Measurements from ENCODE around the gene RNF223.
"Not testable (repeated sequence)": the region's sequence is repeated elsewhere in the genome, so short reads cannot be mapped to it uniquely, and the experiment has no call there.

The RNF223 gene

DNA sequence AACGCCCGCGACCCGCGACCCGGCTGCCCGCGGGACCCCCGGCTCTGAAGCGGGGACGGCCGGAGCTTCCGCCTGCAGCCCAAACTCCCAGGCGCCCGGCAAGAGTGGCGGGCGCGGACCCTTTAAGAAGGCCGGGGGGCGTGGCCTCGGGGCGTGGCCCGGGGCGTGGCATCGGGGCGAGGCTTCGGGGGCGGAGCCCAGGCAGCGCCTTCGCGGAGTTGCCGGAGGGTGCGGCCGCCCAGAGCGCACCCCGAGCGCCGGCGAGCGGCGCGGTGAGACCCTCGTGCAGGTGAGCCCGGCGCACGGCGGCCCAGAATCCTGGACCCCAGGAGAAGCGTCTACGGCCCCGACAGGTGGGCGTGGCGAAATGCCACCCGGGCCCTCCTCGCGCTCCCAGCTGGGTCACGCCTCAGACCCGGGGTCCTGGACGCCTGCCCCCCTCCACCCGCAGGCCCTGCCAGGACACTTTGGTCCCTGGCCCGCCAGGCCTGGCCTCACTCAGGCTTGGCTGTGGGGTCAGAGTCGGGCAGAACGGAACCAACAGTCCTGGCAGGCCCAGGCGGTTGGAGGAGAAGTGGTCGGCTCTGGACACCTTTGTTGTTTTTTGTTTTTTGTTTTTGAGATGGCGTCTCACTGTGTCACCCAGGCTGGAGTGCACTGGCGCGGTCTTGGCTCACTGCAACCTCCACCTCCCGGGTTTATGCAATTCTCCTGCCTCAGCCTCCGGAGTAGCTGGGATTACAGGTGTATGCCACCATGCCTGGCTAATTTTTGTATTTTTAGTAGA, 14.4 kb downstream of the RNF223 start:
- DNase-seq (ENCODE audit: low read depth): peak; percentile 97

DNA sequence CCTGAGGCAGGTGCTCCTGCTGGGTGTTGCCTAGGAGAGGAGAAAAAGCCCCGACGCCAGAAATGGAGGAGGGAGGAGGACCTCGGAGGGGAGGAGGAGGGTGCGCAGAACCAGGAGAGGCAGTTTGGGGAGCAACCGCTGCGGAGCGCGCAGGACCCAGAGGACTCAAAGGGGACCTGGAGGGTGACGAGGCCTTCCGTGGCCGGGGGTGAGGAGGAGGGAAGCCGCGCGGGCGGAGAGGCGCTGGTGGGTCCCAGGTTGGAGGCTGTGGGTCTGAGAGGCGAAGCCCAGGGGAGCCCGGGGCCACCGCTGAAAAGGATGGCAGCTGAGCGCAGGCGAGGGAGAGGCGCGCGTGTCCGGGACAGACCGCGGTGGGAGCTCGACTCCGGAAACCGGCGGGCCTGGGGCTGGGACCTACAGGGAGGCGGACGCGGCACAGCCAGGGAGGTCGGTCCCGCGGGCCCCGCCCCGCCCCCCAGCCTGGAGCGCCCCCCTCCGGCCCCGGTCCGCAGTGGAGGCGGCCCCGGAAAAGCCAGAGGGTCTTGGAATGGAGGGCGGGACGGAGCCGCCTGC, 15.1 kb downstream of the RNF223 start:
- no peak for DNase-seq (ENCODE audit: low read depth)

DNA sequence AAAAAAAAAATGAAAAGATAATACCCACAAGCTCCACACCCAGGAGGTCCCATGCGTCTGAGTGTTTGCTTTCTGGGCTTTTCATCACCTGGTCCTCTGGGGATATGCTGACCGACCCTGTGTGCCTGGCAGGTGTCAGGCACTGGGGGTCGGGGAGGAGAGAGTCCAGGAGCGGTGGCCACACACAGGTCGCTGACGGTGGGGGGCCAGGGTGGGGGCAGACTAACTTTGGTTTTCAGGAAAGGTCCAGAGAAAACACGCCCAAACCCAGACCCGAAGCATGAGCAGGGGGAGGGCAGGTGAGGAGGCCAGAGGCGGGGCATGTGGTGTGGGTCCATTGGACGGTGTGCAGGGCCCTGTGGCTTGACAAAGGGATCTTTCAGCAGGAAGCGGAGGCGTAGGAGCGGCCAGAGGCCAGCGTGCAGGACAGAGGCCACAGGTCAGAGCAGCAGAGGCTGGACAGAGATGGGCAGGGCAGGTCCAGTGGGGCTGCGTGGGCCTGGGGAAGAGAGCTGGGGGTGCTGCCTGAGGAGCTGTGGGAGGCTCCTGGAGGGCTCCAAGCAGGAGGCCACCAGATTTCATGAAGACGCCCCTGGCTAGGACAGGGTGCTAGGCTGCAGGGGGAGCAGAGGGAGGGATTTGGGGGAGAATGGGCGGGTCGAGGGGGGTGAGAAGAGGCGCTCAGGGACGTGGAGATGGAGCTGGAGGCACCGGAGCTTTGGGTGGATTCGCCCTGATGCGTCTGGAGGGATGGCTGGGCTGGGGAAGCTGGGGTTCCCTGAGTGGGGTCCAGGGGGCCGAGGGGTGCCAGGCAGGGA, 15.8 kb downstream of the RNF223 start:
- no peak for DNase-seq (ENCODE audit: low read depth)

DNA sequence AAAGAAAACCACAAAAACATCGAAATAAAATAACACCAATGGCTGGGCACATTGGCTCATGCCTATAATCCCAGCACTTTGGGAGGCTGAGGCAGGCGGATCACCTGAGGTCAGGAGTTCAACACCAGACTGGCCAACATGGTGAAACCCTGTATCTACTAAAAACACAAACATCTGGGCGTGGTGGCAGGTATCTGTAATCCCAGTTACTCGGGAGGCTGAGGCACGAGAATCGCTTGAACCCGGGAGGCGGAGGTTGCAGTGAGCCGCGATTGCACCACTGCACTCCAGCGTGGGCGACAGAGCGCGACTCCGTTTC, 16.4 kb downstream of the RNF223 start:
- not testable (repeated sequence) for DNase-seq (ENCODE audit: low read depth)

DNA sequence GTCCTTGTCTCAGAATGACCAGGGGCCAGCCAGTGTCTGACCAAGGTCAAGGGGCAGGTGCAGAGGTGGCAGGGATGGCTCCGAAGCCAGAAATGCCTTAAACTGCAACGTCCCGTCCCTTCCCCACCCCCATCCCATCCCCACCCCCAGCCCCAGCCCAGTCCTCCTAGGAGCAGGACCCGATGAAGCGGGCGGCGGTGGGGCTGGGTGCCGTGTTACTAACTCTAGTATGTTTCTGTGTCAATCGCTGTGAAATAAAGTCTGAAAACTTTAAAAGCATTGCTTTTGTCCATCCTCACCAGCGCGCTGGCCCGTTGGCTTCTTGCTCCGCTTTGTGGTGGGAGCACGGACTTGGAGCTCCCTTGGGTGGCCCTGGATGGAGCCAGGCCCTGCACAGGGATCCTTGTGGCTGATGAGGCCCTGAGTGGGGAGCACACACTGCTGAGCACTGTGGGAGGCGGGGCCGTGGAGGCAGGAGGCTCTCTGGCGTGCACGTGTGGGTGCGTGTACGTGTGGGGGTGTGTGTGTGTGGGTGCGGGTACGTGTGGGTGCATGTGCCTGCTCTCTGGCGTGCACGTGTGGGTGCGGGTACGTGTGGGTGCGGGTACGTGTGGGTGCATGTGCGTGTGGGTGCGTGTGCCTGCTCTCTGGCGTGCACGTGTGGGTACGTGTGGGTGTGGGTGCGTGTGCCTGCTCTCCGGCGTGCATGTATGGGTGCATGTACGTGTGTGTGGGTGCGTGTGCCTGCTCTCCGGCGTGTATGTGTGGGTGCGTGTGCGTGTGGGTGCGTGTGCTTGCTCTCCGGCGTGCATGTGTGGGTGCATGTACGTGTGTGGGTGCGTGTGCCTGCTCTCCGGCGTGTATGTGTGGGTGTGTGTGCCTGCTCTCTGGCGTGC, 18.0 kb downstream of the RNF223 start:
- DNase-seq (ENCODE audit: low read depth): no peak

DNA sequence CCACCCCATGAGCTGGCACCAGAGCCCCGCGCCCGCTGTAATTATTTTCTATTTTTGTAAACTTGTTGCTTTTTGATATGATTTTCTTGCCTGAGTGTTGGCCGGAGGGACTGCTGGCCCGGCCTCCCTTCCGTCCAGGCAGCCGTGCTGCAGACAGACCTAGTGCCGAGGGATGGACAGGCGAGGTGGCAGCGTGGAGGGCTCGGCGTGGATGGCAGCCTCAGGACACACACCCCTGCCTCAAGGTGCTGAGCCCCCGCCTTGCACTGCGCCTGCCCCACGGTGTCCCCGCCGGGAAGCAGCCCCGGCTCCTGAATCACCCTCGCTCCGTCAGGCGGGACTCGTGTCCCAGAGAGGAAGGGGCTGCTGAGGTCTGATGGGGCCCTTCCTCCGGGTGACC, 19.1 kb downstream of the RNF223 start:
- DNase-seq (ENCODE audit: low read depth): no peak

DNA sequence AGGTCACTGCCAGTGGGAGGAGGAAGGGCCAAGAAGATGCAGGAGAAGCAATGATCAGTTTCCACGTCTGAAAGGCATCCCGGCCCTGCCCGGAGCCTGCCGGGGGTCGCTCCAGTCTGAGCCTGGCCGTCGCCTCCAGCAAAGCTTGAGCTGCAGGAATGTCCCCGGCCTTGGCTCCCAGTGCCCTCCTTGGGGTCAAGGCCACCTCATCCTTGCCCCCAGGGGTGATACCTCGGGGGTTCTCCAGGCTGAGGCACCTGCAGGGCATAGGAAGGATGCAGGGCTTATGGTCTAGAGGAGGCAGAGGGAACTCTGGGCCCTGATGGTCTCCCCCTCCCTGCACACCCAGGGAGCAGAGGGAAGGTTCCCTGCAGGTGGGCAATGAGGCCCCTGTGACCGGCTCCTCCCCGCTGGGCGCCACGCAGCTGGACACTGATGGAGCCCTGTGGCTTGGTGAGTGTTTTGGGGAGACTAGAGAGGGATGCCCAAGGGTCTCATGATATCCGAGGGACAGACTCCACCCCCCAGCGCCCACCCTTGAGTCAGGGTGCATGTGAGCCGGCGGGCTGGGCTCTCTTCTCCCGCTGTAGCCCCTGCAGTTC, 19.9 kb downstream of the RNF223 start:
- DNase-seq (ENCODE audit: low read depth): no peak

DNA sequence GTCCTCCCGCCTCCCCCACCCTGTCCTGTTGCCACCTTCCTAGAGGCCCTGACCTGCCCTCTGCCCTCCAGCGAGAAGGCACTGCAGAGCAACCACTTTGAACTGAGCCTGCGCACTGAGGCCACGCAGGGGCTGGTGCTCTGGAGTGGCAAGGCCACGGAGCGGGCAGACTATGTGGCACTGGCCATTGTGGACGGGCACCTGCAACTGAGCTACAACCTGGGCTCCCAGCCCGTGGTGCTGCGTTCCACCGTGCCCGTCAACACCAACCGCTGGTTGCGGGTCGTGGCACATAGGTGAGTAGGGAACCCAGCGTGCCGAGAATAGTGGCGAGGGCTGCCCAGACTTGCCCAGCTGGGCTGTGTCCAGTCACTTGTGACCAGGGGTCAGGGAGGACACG, 20.4 kb downstream of the RNF223 start:
- DNase-seq (ENCODE audit: low read depth): no peak

DNA sequence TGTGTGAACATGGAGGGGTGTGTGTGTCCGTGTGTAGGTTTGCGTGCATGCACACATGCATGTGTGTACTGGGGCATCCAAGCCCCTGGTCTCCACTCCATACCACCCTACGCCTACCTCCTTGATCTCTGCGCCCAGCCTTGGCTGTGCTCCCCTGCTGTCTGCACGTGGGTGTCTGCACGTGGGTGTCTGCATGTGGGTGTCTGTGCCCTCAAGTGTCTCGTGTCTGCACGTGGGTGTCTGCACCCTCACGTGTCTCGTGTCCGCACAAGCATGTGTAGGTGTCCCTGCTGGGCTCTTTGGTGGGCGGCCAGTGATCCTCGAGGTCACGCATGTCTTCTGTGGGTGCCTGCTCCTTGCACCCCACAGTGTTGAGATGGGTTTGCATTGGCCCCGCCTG, 21.1 kb downstream of the RNF223 start:
- no peak for DNase-seq (ENCODE audit: low read depth)

DNA sequence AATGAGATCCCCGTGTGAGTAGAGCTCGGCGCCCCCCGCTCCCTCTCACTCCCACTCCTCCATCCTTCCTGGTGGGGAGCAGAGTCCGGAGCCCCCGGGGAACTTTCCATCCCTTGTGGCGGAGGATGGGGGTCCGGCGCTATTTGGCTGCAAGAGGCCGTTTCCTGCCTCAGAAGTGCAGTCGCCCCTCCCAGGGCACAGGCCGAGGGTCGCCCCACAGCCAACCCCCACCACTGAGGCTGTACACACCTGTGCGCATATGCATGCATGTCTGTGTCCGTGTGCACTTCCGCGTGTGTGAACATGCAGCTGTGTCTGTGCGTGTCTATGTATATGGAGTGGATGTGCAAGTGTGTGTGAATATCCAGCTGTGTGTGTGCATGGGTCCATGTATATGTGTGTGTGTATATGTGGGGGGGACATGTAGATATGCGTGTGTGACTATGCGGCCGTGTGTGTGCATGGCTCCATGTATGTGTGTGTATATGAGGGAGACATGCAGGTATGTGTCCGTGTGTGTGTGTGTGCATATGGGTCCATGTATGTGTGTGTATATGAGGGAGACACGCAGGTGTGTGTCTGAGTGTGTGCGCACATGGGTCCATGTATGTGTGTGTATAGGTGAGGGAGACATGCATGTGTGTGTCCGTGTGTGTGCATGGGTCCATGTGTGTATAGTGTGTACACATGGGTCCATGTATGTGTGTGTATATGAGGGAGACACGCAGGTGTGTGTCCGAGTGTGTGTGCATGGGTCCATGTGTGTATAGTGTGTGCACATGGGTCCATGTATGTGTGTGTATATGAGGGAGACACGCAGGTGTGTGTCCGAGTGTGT, 21.9 kb downstream of the RNF223 start:
- no peak for DNase-seq (ENCODE audit: low read depth)

DNA sequence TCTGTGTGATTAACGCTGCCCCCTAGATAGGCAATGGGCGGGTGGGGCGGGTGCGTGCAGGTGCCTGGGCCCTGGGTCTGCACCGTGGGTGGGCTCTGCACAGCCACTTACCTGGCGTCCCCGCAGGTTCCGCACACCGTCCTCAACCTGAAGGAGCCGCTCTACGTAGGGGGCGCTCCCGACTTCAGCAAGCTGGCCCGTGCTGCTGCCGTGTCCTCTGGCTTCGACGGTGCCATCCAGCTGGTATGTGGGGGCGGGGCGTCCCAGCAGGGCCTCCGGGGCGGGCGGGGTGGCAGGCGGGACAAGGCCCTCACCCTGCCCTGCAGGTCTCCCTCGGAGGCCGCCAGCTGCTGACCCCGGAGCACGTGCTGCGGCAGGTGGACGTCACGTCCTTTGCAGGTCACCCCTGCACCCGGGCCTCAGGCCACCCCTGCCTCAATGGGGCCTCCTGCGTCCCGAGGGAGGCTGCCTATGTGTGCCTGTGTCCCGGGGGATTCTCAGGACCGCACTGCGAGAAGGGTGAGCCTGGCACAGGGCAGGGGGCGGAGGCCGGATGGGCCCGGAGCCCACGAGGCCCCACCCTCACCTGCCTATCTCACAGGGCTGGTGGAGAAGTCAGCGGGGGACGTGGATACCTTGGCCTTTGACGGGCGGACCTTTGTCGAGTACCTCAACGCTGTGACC, 22.8 kb downstream of the RNF223 start:
- DNase-seq (ENCODE audit: low read depth): no peak

DNA sequence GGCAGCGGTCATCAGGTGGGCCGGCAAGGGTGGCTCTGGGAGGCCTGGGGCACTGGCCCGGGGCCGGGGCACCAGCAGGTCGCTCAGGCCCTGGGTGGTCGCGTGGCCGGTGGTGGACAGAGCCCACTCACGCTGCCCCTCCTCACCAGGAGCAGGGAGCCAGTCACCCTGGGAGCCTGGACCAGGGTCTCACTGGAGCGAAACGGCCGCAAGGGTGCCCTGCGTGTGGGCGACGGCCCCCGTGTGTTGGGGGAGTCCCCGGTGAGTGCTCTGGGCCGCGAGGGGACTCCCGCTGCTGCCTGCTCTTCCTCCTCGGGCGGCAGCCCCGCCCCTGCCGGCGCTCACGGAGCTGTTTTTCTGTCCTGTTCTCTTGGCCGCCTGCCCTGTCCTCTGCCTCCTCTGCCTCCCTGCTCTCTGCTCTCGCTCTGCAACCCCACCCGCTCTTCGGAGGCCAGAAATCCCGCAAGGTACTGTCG, 23.5 kb downstream of the RNF223 start:
- no peak for DNase-seq (ENCODE audit: low read depth)

DNA sequence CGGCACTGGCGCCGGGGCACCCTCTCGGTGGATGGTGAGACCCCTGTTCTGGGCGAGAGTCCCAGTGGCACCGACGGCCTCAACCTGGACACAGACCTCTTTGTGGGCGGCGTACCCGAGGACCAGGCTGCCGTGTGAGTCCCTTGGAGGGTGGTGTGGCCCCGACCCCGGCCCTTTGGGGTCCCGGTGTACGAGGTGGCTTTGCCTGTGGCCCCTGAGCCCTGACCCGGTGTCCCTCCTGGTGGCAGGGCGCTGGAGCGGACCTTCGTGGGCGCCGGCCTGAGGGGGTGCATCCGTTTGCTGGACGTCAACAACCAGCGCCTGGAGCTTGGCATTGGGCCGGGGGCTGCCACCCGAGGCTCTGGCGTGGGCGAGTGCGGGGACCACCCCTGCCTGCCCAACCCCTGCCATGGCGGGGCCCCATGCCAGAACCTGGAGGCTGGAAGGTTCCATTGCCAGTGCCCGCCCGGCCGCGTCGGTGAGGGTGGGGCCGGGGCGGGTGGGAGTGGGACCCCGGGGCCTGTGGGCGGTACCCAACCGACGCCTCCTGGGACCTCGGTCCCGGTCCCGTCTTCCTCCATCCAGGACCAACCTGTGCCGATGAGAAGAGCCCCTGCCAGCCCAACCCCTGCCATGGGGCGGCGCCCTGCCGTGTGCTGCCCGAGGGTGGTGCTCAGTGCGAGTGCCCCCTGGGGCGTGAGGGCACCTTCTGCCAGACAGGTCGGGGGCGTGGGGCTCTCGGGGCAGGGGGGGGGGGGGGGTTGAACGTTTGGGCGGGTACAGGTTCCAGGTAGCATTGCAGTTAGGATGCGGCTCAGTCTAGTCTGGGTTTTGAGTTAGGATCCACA, 24.6 kb downstream of the RNF223 start:
- DNase-seq (ENCODE audit: low read depth): no peak

DNA sequence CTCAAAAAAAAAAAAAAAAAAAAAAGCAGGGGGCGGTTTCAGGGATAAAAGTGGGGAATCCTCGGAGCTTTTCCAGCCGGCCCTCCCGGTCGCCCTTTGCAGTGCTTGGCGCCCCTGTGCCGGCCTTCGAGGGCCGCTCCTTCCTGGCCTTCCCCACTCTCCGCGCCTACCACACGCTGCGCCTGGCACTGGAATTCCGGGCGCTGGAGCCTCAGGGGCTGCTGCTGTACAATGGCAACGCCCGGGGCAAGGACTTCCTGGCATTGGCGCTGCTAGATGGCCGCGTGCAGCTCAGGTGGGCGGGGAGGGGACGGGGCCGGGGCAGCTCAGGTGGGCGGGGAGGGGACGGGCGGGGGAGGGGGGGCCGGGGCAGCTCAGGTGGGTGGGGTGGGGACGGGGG, 25.3 kb downstream of the RNF223 start:
- DNase-seq (ENCODE audit: low read depth): no peak

DNA sequence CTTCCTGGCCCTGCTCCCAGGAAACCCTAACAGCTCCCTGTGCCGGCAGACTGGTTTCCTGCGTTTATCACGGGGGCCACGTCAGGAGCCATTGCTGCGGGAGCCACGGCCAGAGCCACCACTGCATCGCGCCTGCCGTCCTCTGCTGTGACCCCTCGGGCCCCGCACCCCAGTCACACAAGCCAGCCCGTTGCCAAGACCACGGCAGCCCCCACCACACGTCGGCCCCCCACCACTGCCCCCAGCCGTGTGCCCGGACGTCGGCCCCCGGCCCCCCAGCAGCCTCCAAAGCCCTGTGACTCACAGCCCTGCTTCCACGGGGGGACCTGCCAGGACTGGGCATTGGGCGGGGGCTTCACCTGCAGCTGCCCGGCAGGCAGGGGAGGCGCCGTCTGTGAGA, 26.1 kb downstream of the RNF223 start:
- no peak for DNase-seq (ENCODE audit: low read depth)

DNA sequence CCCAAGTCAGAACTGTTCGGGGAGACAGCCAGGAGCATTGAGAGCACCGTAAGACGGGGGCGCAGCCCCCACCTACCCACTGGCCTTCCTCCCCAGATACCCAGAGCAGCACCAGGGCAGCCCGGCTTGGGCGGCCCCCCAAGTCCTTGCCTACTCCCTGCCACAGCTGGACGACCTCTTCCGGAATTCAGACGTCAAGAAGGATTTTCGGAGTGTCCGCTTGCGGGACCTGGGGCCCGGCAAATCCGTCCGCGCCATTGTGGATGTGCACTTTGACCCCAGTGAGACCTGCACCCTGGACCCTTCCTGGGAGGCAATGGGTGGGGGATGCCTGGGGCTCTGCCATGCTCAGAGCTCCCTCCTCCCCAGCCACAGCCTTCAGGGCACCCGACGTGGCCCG, 26.7 kb downstream of the RNF223 start:
- DNase-seq (ENCODE audit: low read depth): no peak

DNA sequence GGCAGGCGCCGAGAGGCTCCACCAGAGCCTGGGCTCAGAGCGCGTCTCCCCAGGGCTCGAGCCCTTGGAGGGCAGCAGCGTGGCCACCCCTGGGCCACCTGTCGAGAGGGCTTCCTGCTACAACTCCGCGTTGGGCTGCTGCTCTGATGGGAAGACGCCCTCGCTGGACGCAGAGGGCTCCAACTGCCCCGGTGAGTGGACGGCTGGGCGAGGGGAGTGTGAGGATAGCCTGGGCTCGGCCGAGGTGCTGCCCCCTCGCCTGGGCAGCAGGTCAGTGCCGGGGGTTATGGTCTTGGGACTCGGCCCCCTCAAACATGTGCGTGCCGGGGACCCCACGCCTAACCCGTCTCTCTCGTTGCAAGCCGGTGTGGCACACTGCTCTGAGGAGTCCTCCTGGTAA, 27.3 kb downstream of the RNF223 start:
- no peak for DNase-seq (ENCODE audit: low read depth)

DNA sequence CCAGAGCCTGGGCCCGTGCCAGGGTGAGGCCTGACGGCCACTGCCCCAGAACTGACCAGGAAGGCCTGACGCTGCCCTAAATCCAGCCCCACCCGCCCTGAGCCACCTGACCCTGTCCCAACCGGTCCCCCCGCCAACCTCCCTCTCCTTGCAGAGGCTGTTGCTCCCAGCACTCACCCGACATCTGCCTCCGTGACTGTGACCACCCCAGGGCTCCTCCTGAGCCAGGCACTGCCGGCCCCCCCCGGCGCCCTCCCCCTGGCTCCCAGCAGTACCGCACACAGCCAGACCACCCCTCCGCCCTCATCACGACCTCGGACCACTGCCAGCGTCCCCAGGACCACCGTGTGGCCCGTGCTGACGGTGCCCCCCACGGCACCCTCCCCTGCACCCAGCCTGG, 27.9 kb downstream of the RNF223 start:
- no peak for DNase-seq (ENCODE audit: low read depth)

DNA sequence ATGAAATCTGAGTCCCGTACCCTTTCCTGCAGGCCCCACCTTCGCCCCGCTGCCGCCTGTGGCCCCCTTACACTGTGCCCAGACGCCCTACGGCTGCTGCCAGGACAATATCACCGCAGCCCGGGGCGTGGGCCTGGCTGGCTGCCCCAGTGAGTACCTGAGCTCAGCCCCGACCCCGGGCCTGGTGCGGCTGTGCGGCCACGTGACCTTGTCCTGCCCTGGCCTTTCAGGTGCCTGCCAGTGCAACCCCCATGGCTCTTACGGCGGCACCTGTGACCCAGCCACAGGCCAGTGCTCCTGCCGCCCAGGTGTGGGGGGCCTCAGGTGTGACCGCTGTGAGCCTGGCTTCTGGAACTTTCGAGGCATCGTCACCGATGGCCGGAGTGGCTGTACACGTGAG, 29.0 kb downstream of the RNF223 start:
- DNase-seq (ENCODE audit: low read depth): no peak

All from stimulated activated CD8-positive, alpha-beta memory T cell treated with anti-CD3 and anti-CD28 coated beads, Interleukin-15, amount 100 ng/mL, for 24 hours (primary cell).